GM06990 (cell line): ENCODE measurements around the gene DMWD.

Experiments
- DNase-seq: peaks from one replicate; pipeline ENCODE4 v3.0.0-alpha.2; 2011; ENCODE audit not compliant: insufficient read length; ENCODE audit errors: extremely low read depth
- H3K27me3 ChIP-seq: replicated peaks from 2 replicates; pipeline ENCODE4 v1.6.0; 2011; ENCODE audit warnings: low read length; ENCODE audit not compliant: control insufficient read depth, insufficient read depth
- H3K36me3 ChIP-seq: 2 replicates; pipeline ENCODE4 v1.5.1; 2011; ENCODE audit warnings: low read length; ENCODE audit not compliant: control insufficient read depth, insufficient read depth
- H3K4me3 ChIP-seq: replicated peaks from 2 replicates; pipeline ENCODE4 v1.5.1; 2011; ENCODE audit warnings: low read depth, mild to moderate bottlenecking, control low read depth, low read length
- CTCF ChIP-seq: IDR thresholded peaks from 2 replicates; pipeline ENCODE4 v1.5.1; 2011; ENCODE audit warnings: low read length, control low read depth, mild to moderate bottlenecking, inconsistent platforms; ENCODE audit not compliant: insufficient read depth, poor library complexity, severe bottlenecking

Gene DMWD

GRCh38 chr19:45794627-45795026 lies 2.0 kb upstream of the DMWD start:
- H3K4me3 ChIP-seq, result no peak overlapping the region
- no peak for TF ChIP-seq CTCF
- H3K27me3 ChIP-seq, result no peaks in the 10 kb centered on the region
- peaks cover 4% of the 10 kb centered on the region for H3K36me3 ChIP-seq
- DNase-seq, result no peak

GRCh38 chr19:45793876-45794275 lies 1.2 kb upstream of the DMWD start:
- Histone ChIP-seq H3K27me3 (no peaks in the 10 kb centered on the region), H3K4me3 (no peak overlapping the region), H3K36me3 (peaks cover 6% of the 10 kb centered on the region)
- TF ChIP-seq CTCF, result no peak
- DNase-seq, result no peak

- Histone ChIP-seq H3K36me3 (peaks cover 9% of the 10 kb centered on the region), H3K4me3 (0 out of 2 replicates have a peak overlapping the region, but pooled peaks have one; percentile 35), H3K27me3 (no peaks in the 10 kb centered on the region)
- no peak for TF ChIP-seq CTCF
- no peak for DNase-seq
These were observed 526 bp upstream of the DMWD start for GRCh38 chr19:45793178-45793564.

- TF ChIP-seq CTCF, result no peak
- H3K4me3 ChIP-seq, result peak overlapping the region; percentile 87
- DNase-seq, result no peak
These were observed 738 bp downstream of the DMWD start for GRCh38 chr19:45791744-45792469.

GRCh38 chr19:45790942-45791341 lies 1.7 kb downstream of the DMWD start:
- TF ChIP-seq CTCF, result no peak
- Histone ChIP-seq H3K27me3 (no peaks in the 10 kb centered on the region), H3K36me3 (peaks cover 24% of the 10 kb centered on the region), H3K4me3 (peak overlapping the region; percentile 87)
- DNase-seq, result peak; percentile 28

More at GRCh38 chr19:45791744-45792469, 738 bp downstream of the DMWD start:
- Histone ChIP-seq H3K27me3 (no peaks in the 10 kb centered on the region), H3K36me3 (peaks cover 16% of the 10 kb centered on the region)
